ENCODE results near the gene PILRA.
A peak's percentile ranks its signal among the peaks of the same experiment; 100 is the strongest.
"Not testable (repeated sequence)": the region's sequence is repeated elsewhere in the genome, so short reads cannot be mapped to it uniquely, and the experiment has no call there.

PILRA gene

GRCh38 chr7:100435401-100436304 lies 62.4 kb downstream of the PILRA start:
- DNase-seq: peak; percentile 25

DNA sequence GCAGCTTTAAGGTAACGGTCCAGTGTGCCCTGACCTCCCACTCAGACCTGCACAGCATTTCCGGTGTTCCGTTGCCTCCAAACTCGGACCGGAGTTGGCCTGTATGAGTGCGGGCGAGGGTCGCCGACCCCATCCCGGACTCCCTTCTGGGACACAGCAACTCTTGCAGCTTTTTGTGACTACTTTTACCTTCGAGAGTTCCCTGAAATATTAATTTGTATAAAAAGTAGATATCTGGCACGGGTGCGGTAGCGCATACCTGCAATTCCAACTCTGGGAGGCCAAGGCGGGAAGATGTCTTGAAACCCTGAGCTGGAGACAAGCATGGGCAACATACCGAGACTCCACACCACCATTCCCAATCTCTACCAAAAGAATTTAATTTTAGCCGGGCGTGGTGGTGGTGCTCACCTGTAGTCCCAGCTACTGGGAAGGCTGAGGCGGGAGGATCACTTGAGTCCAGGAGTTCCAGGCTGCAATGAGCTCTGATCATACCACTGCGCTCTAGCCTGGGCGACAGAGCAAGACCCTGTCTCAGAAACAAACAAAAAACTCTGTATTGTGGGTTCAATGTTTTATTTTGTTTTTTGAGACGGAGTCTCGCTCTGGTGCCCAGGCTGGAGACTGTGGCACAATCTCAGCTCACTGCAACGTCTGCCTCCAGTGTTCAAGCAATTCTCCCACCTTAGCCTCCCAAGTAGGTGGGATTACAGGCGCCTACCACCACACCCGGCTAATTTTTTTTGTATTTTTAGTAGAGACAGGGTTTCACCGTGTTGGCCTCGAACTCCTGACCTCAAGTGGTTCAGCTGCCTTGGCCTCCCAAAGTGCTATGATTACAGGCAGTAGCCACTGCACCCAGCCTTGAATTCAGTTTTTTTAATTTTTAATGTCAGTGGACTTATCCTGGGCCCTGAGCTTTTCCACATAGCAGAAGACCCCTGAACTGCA lies 64.1 kb downstream of the PILRA start:
- DNase-seq: no peak

DNA sequence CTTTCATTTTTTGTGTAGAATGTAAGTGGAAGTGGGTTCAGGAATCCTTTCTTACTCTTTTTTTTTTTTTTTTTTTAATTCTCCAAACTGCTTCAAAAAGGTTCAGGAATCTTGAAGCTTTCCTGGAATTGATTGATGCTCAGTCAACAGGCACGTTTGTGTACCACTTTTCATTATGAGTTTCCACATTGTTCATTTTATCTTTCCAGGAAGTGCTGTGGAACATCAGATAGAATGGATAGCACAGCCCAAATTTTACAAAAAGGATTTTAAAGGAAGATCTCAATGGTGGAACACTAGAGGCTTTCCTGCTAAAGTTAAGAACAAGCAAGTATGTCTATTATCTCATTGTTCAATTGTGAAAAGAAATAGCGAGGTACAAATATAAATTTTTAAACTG lies 64.9 kb downstream of the PILRA start:
- DNase-seq: no peak

- DNase-seq: not testable (repeated sequence)
These were observed 65.4 kb downstream of the PILRA start for GRCh38 chr7:100438731-100439130.

GRCh38 chr7:100439244-100439643 lies 66.0 kb downstream of the PILRA start:
- DNase-seq: not testable (repeated sequence)

DNA sequence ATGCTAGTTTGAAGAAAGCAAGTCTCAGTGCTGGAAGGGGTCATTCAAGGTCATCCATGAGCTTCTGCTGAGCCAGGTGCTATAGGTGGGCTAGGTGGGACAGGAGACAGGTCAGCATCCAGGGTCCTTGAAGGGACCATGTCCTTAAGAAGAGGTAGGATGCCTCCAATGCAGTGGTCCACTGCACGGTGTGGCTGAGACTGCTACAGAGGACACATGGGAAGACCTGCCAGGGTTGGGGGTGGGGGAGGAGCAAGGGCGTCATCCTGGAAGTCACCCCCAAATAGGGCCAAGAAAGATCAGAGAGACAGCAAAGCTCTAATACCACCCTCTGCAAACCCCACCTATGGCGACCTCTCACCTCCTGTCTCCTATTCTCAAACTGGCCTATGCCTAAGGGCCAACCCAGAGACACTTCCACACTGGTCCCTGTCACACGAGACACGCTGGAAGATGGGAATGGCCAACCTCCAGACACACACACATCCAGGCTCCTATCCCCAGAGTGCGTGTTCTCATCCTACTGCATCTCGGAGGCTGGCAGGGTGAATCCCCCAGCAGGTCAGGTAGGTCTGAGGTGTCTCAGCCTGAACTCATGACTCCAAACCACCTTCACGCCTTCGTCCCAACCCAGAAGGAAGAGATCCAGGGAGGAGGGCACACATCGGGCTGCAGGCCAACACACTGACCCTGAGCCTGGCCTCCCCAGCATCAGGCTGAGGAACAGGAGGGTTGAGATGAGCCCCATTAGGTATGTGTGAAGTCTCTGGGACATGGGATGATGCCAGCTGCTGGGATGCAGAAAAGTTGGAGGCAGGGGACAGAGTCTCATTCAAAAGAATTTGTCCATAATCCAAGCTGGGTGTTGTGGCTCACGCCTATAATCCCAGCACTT lies 68.6 kb downstream of the PILRA start:
- no peak for DNase-seq

- DNase-seq: no peak
These were observed 70.0 kb downstream of the PILRA start for GRCh38 chr7:100443096-100443840.

DNA sequence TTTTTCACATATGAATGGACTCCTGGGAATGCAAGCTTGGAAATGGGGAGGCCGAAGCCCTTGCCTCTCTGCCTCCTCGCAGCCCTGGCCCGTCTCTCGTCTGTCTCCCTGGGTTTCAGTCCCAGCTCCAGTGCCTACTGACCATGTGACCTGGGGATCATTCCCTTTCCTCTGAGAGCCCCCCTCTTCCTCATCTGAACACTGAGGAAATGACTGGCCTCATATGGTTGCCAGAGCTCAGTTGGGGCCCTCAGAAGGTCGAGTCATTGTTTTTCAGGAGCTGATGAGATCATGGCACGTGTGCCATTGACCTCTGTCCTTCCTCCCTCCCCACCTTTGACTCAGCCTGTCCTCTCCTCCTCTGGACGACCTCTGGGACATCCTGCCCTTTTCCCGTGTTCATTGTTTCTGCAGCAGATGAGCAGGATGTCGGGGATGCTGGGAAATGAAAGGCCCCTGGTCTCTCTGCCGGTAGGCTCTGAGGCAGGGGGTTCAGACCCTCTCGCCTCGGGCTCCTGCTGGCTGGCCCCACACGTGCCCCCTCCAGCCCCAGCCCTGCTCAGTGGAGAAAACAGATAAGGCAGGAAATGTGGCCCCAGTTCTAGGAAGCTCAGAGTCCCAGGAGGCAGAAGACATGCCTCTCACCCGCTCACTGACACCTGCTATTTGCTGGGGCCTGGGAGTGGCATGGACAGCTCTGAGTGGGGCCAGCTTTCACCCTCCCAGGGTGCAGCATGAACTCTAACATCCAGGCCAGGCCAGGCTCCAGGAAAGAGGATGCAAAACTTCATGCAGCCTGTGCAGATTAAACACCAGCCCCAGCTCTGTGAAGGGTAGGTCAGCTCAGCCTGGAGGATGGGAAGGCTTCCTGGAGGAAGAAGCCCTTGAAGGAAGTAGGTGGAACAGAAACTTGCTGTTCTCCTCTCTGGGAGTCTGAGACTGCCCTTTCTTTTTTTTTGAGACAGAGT lies 71.3 kb downstream of the PILRA start:
- no peak for DNase-seq

- DNase-seq: no peak
These were observed 72.8 kb downstream of the PILRA start for GRCh38 chr7:100446040-100446439.

DNA sequence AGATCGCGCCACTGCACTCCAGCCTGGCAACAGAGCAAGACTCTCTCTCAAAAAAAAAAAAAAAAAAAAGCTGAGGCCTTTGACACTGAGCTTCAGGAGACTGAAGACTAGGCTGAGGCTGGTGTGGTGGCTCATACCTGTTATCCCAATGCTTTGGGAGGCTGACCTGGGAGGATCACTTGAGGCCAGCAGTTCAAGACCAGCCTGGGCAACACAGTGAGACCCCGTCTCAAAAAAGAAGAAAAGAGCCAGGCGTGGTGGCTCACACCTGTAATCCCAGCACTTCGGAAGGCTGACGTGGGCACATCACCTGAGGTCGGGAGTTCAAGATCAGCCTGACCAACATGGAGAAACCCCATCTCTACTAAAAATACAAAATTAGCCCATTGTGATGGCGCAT lies 74.1 kb downstream of the PILRA start:
- not testable (repeated sequence) for DNase-seq

DNA sequence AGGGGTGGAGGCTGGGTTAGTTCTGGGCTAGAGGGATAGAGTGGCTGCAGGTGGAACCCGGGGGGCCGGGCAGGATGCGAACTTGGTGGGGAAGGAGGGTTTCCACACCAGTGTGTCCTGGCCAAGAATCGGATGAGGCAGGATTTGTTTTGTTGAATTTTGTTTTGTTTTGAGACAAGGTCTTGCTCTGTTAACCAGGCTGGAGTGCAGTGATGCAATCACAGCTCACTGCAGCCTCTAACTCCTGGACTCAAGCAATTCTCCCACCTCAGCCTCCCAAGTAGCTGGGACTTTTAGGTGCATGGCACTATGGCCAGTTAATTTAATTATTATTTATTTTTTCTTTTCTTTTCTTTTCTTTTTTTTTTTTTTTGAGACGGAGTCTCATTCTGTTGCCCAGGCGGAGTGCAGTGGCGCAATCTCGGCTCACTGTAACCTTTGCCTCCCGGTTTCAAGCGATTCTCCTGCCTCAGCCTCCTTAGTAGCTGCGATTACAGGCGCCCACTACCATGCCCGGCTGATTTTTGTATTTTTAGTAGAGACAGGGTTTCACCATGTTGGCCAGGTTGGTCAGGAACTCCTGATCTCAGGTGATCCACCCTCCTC lies 76.0 kb downstream of the PILRA start:
- no peak for DNase-seq

Measured in effector CD8-positive, alpha-beta T cell (primary cell).